ENCODE results near the gene MAML3. TPM values are rescaled to one million over a fixed set of nuclear protein-coding genes. Genes with fewer than 3 reads are reported as not detected.

Gene MAML3
- total RNA-seq, 4 donors from 2014 or later = 16.1 to 40.0 (median 18.1) TPM

- Histone ChIP-seq H3K4me3 (no peak overlapping the region), H3K36me3 (no peaks in the 10 kb centered on the region), H3K9me3 (no peaks in the 10 kb centered on the region), H3K27me3 (no peaks in the 10 kb centered on the region), H3K4me1 (peaks cover 12 to 24% (median 14%) of the 10 kb centered on the region in 4 donors), H3K27ac (peak overlapping the region in 1 of 4 donors; percentile 56)
- 79 to 100% methylated on average over 2 to 9 of the region's 9 CpGs for WGBS, 2 donors (ENCODE audit: low coverage in 1 of 2)
- TF ChIP-seq POLR2A (IDR thresholded peaks at IDR 0.05) (no peak), CTCF (IDR thresholded peaks at IDR 0.05) (no peak)
- intact Hi-C loops (cut with DNase I; ENCODE audit: low total_unique reads) = no loop called here
- no peak for DNase-seq
- in situ Hi-C loops (cut with MboI; ENCODE audit: low pct_ligation_motif_present in 1 of 4, low pct_unique_long_range_greater_than_20kb in 1 of 4, low sequenced_read_pairs in 3 of 4) = no loop called here
These were observed 389.2 kb downstream of the MAML3 start for GRCh38 chr4:139764686-139765310.

GRCh38 chr4:139764182-139764581 is 389.8 kb downstream of the MAML3 start:
- H3K4me1 ChIP-seq = peaks cover 12 to 24% (median 14%) of the 10 kb centered on the region in 4 donors
- no peaks in the 10 kb centered on the region for H3K9me3 ChIP-seq
- intact Hi-C loops (cut with DNase I; ENCODE audit: low total_unique reads) (no loop called here), in situ Hi-C loops (cut with MboI; ENCODE audit: low pct_ligation_motif_present in 1 of 4, low pct_unique_long_range_greater_than_20kb in 1 of 4, low sequenced_read_pairs in 3 of 4) (no loop called here)
- 18 to 45% methylated on average over 2 to 8 of the region's 8 CpGs for WGBS, 2 donors (ENCODE audit: low coverage in 1 of 2)
- H3K36me3 ChIP-seq = no peaks in the 10 kb centered on the region
- no peak for DNase-seq
- no peak for TF ChIP-seq EP300 (IDR thresholded peaks at IDR 0.05; ENCODE audit: low read depth)
- no peak for TF ChIP-seq POLR2A (IDR thresholded peaks at IDR 0.05)
- TF ChIP-seq POLR2AphosphoS5 (IDR thresholded peaks at IDR 0.05) = no peak
- TF ChIP-seq CTCF (IDR thresholded peaks at IDR 0.05) = no peak
- H3K4me3 ChIP-seq = no peak overlapping the region
- H3K27ac ChIP-seq = peak overlapping the region in 2 of 4 donors; percentile 42 to 56
- H3K27me3 ChIP-seq = no peaks in the 10 kb centered on the region

GRCh38 chr4:139763672-139764071 is 390.3 kb downstream of the MAML3 start:
- intact Hi-C loops (cut with DNase I; ENCODE audit: low total_unique reads) = no loop called here
- in situ Hi-C loops (cut with MboI; ENCODE audit: low pct_ligation_motif_present in 1 of 4, low pct_unique_long_range_greater_than_20kb in 1 of 4, low sequenced_read_pairs in 3 of 4) = no loop called here
- peak overlapping the region; percentile 6 to 56 (median 32) for H3K27ac ChIP-seq
- 17 to 20% methylated on average over 1 to 2 of the region's 2 CpGs for WGBS, 2 donors (ENCODE audit: low coverage in 1 of 2)
- no peaks in the 10 kb centered on the region for H3K27me3 ChIP-seq
- H3K4me3 ChIP-seq = no peak overlapping the region
- peaks cover 12 to 24% (median 14%) of the 10 kb centered on the region in 4 donors for H3K4me1 ChIP-seq
- no peaks in the 10 kb centered on the region for H3K36me3 ChIP-seq
- no peak for DNase-seq
- no peaks in the 10 kb centered on the region for H3K9me3 ChIP-seq
- TF ChIP-seq CTCF (IDR thresholded peaks at IDR 0.05) (no peak), POLR2A (IDR thresholded peaks at IDR 0.05) (no peak), EP300 (IDR thresholded peaks at IDR 0.05; ENCODE audit: low read depth) (no peak), POLR2AphosphoS5 (IDR thresholded peaks at IDR 0.05) (peak in 1 of 3 donors; percentile 5)

GRCh38 chr4:139763205-139763604 is 390.8 kb downstream of the MAML3 start:
- in situ Hi-C loops (cut with MboI; ENCODE audit: low pct_ligation_motif_present in 1 of 4, low pct_unique_long_range_greater_than_20kb in 1 of 4, low sequenced_read_pairs in 3 of 4) = no loop called here
- Histone ChIP-seq H3K4me3 (no peak overlapping the region), H3K27ac (peak overlapping the region; percentile 6 to 56 (median 32)), H3K9me3 (no peaks in the 10 kb centered on the region), H3K27me3 (no peaks in the 10 kb centered on the region), H3K36me3 (no peaks in the 10 kb centered on the region), H3K4me1 (peaks cover 12 to 24% (median 14%) of the 10 kb centered on the region in 4 donors)
- 33 to 43% methylated on average over 1 to 6 of the region's 6 CpGs for WGBS, 2 donors (ENCODE audit: low coverage in 1 of 2)
- TF ChIP-seq CTCF (IDR thresholded peaks at IDR 0.05) (no peak), EP300 (IDR thresholded peaks at IDR 0.05; ENCODE audit: low read depth) (no peak), POLR2A (IDR thresholded peaks at IDR 0.05) (no peak), POLR2AphosphoS5 (IDR thresholded peaks at IDR 0.05) (no peak)
- DNase-seq = no peak
- intact Hi-C loops (cut with DNase I; ENCODE audit: low total_unique reads) = no loop called here

Data from transverse colon (tissue), 4 donors.